HEK293 (cell line): Measurements from ENCODE around the gene PCNA.

Experiments
- CTCF ChIA-PET: fragments of 350-600 bp; formaldehyde crosslinking; extraction: SDS; loops from one replicate; lab custom pipeline; 2021; ENCODE audit warnings: antibody characterized with exemption; lab: Yijun Ruan, JAX
- POLR2A ChIA-PET: fragments of 300-600 bp; formaldehyde crosslinking; extraction: SDS; loops from one replicate; lab custom pipeline; 2020; ENCODE audit warnings: antibody characterized with exemption, inconsistent platforms; lab: Yijun Ruan, JAX
- H3K27ac ChIP-seq: fragments of 200-500 bp; sonication (Bioruptor generic); 2 replicates; pipeline ENCODE4 v1.5.1; 2014; ENCODE audit warnings: low read depth, low read length, control low read depth, inconsistent platforms; ENCODE audit errors: extremely low read depth
- H3K36me3 ChIP-seq, 2 experiments: fragments of 200-500 bp in 1 of 2; sonication (Bioruptor generic) in 1 of 2; 1 replicate in 1 of 2; 2 replicates in 1 of 2; pipeline ENCODE4 v1.5.1; 2014 to 2017; ENCODE audit warnings: inconsistent platforms in 2 of 2, low read length in 2 of 2; ENCODE audit not compliant: control insufficient read depth in 2 of 2, insufficient read depth in 1 of 2
- H3K4me1 ChIP-seq: fragments of 200-500 bp; sonication (Bioruptor generic); 2 replicates; pipeline ENCODE4 v1.5.1; 2014; ENCODE audit warnings: mild to moderate bottlenecking, low read length, inconsistent platforms; ENCODE audit not compliant: control insufficient read depth, insufficient read depth
- H3K4me3 ChIP-seq: 2 replicates; pipeline ENCODE4 v1.5.1; 2011; ENCODE audit warnings: low read depth, mild to moderate bottlenecking, control low read depth, low read length, moderate library complexity
- H3K9me3 ChIP-seq: fragments of 200-500 bp; sonication (Bioruptor generic); 2 replicates; pipeline ENCODE4 v1.5.1; 2014; ENCODE audit warnings: low read depth, low read length, inconsistent platforms; ENCODE audit not compliant: control insufficient read depth, insufficient read depth
- GLI4 ChIP-seq: fragments of 450-650 bp; formaldehyde crosslinking; IDR thresholded peaks from 2 replicates; pipeline ENCODE4 v1.5.1; 2016; ENCODE audit warnings: missing biosample characterization, missing genetic modification characterization
- HOXA7 ChIP-seq: sonication (generic); formaldehyde crosslinking; IDR thresholded peaks from 2 replicates; pipeline ENCODE4 v1.8.1; 2022; ENCODE audit warnings: missing genetic modification reagents, borderline replicate concordance
- HOXC10 ChIP-seq: sonication (generic); formaldehyde crosslinking; IDR thresholded peaks from 2 replicates; pipeline ENCODE4 v1.8.1; 2023; ENCODE audit warnings: mild to moderate bottlenecking, missing genetic modification reagents
- REPIN1 ChIP-seq: fragments of 450-650 bp; formaldehyde crosslinking; IDR thresholded peaks from 2 replicates; pipeline ENCODE4 v1.5.1; 2017; ENCODE audit warnings: missing biosample characterization, missing genetic modification characterization, low read depth
- TRIM28 ChIP-seq: IDR thresholded peaks from 2 replicates; pipeline ENCODE4 v1.6.1; 2011; ENCODE audit warnings: low read length, control low read depth, borderline replicate concordance
- ZFP3 ChIP-seq: fragments of 450-650 bp; formaldehyde crosslinking; IDR thresholded peaks from 2 replicates; pipeline ENCODE4 v1.5.1; 2016; ENCODE audit warnings: low read depth, missing biosample characterization, missing genetic modification characterization
- ZNF114 ChIP-seq: fragments of 450-650 bp; formaldehyde crosslinking; IDR thresholded peaks from 2 replicates; pipeline ENCODE4 v1.5.0; 2017; ENCODE audit warnings: missing biosample characterization, missing genetic modification characterization
- ZNF169 ChIP-seq: fragments of 450-650 bp; formaldehyde crosslinking; IDR thresholded peaks from 2 replicates; pipeline ENCODE4 v1.5.1; 2016; ENCODE audit warnings: missing biosample characterization, missing genetic modification characterization
- ZNF175 ChIP-seq: fragments of 450-650 bp; formaldehyde crosslinking; IDR thresholded peaks from 2 replicates; pipeline ENCODE4 v1.5.1; 2016; ENCODE audit warnings: missing biosample characterization, missing genetic modification characterization
- ZNF292 ChIP-seq: fragments of 450-650 bp; formaldehyde crosslinking; IDR thresholded peaks from 2 replicates; pipeline ENCODE4 v1.5.1; 2016; ENCODE audit warnings: low read depth, missing biosample characterization, missing genetic modification characterization, borderline replicate concordance
- ZNF311 ChIP-seq: fragments of 450-650 bp; formaldehyde crosslinking; IDR thresholded peaks from 2 replicates; pipeline ENCODE4 v1.5.1; 2017; ENCODE audit warnings: missing biosample characterization, missing genetic modification characterization, borderline replicate concordance
- ZNF341 ChIP-seq: fragments of 450-650 bp; formaldehyde crosslinking; IDR thresholded peaks from 2 replicates; pipeline ENCODE4; 2016; ENCODE audit warnings: low read depth, missing biosample characterization, missing genetic modification characterization
- ZNF366 ChIP-seq: fragments of 450-650 bp; formaldehyde crosslinking; conservative IDR thresholded peaks from 2 replicates; pipeline ENCODE4 v1.5.1; 2016; ENCODE audit warnings: missing biosample characterization, missing genetic modification characterization
- ZNF544 ChIP-seq: fragments of 450-650 bp; formaldehyde crosslinking; IDR thresholded peaks from 2 replicates; pipeline ENCODE4 v1.5.0; 2017; ENCODE audit warnings: missing biosample characterization, missing genetic modification characterization
- ZNF585B ChIP-seq: fragments of 450-650 bp; formaldehyde crosslinking; IDR thresholded peaks from 2 replicates; pipeline ENCODE4 v1.5.1; 2016; ENCODE audit warnings: missing biosample characterization, missing genetic modification characterization
- ZNF623 ChIP-seq: fragments of 450-650 bp; formaldehyde crosslinking; IDR thresholded peaks from 2 replicates; pipeline ENCODE4 v1.5.1; 2016; ENCODE audit warnings: missing biosample characterization, missing genetic modification characterization
- TF ChIP-seq, protein P1 (sequence below): fragments of 450-650 bp; formaldehyde crosslinking; IDR thresholded peaks from 2 replicates; pipeline ENCODE4 v1.5.1; 2017; ENCODE audit warnings: missing biosample characterization, missing genetic modification characterization
- TF ChIP-seq, protein P2 (sequence below): fragments of 450-650 bp; formaldehyde crosslinking; IDR thresholded peaks from 2 replicates; pipeline ENCODE4 v1.5.1; 2016; ENCODE audit warnings: missing biosample characterization, missing genetic modification characterization, low read depth
- TF ChIP-seq, protein P3 (sequence below): fragments of 450-650 bp; formaldehyde crosslinking; IDR thresholded peaks from 2 replicates; pipeline ENCODE4 v1.5.1; 2016; ENCODE audit warnings: missing biosample characterization, missing genetic modification characterization
- TF ChIP-seq, protein P4 (sequence below): fragments of 450-650 bp; formaldehyde crosslinking; IDR thresholded peaks from 2 replicates; pipeline ENCODE4; 2016; ENCODE audit warnings: missing biosample characterization, missing genetic modification characterization
- TF ChIP-seq, protein P5 (sequence below): fragments of 450-650 bp; formaldehyde crosslinking; IDR thresholded peaks from 2 replicates; pipeline ENCODE4 v1.5.1; 2016; ENCODE audit warnings: missing biosample characterization, missing genetic modification characterization

PCNA gene

DNA sequence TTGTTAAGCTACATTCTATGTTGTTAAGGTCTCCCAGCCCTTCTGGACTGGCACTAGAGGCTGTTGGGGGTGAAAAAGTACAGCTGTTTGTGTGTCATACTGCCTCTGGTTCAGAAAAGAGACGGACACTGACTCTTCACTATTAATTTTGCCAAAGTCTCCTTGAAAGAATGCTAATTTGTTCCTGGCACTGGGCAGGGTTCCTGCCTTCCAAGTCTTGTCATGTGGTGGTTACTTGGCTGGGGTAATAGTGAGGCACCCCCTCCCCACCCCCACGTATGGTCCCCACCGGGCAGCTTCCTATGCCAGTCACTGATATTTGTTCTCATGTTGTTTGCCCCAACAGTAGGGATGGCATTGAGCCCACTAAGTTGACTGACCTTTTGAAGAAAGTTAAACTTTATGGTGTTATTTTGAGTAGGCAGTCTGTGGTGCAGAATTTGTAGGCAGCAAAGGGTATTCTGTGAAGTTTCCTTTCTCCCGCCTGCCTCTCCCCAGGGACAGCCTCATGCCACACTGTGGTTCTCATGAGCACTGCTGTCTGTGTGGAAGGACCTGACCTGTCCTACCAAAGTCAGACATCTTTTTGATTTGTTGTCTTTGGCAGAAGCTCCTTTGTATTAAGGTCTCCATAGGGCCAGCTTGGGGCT is 15.7 kb upstream of the PCNA start:
- H3K4me1 ChIP-seq, result peaks cover 10% of the 10 kb centered on the region
- ChIA-PET CTCF (interaction anchor here (1.3 kb wide), 1 partner anchor 9 kb away, joined by 4 read pairs; no protein-coding TSS in a partner anchor), POLR2A (interaction anchor here (1.3 kb wide), 1 partner anchor 16 kb away, joined by 5 read pairs; the partner anchor contains the start of gene PCNA)
- peaks cover 0 to 7% of the 10 kb centered on the region in 2 experiments; a peak in 1 of 3 replicates for H3K36me3 ChIP-seq
- H3K9me3 ChIP-seq, result no peaks in the 10 kb centered on the region
- H3K4me3 ChIP-seq, result no peak overlapping the region
- no peak overlapping the region for H3K27ac ChIP-seq
- TF ChIP-seq ZNF175 (tag by site-specific recombination) (no peak), ZNF341 (0 out of 2 replicates have a peak, but pooled peaks have one; percentile 18)

DNA sequence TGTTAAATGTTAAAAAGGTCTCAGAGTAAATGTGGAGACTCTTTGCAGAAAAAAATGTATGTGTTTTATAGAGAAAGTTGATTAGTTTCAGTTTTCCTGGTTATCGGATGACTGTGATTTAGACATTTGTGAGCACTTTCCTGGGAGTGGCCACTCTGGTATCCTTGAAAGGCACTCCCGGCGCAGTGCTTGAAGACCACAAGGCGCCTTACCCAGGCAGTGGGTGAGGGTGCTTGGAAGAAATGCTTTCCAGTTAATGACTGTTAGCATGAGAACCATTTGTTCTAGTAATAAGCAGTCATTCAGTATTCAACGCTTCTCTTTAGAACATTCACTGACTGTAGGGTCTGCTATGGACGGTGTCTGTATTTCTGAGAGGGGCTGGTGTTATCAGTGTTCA is 14.2 kb upstream of the PCNA start:
- Histone ChIP-seq H3K9me3 (no peaks in the 10 kb centered on the region), H3K36me3 (peaks cover 0 to 14% of the 10 kb centered on the region in 2 experiments; a peak in 1 of 3 replicates), H3K4me3 (no peak overlapping the region), H3K27ac (no peak overlapping the region), H3K4me1 (peaks cover 6% of the 10 kb centered on the region; the same call in 1 of the 2 replicates)
- ChIA-PET POLR2A (no interaction called here), CTCF (interaction anchor here (0.6 to 1.6 kb wide), 4 partner anchors 8 to 372 kb away, joined by 3 to 6 read pairs (median 4); no protein-coding TSS in a partner anchor)
- no peak for TF ChIP-seq ZNF311 (tag by site-specific recombination)
- TF ChIP-seq HOXA7 (CRISPR knock-in tag), result no peak

DNA sequence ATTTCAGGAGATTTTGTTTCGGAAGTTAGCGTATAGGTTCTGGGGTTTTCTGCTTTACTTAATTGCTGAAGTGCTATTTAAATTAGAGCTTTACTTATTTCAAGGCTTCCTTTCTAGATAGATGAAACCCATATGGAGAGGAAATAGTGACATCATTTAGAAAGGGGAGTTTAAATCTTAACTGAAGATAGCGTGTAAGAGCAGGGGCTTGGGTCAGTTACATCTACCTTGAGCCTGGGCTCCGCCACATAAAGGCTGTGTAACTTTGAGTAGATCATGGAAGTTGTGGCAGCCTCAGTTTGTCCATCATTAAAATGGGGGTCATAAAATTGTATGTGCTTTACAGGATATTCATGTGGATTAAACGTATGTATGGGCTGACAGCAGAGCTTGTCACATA is 11.7 kb upstream of the PCNA start:
- ChIA-PET POLR2A (no interaction called here), CTCF (interaction anchor here (0.6 to 1.2 kb wide), 3 partner anchors 18 to 61 kb away, joined by 4 to 5 read pairs (median 4); no protein-coding TSS in a partner anchor)
- H3K9me3 ChIP-seq, result no peaks in the 10 kb centered on the region
- peaks cover 0 to 10% of the 10 kb centered on the region in 2 experiments; a peak in 1 of 3 replicates for H3K36me3 ChIP-seq
- H3K4me1 ChIP-seq, result peaks cover 9% of the 10 kb centered on the region
- H3K4me3 ChIP-seq, result no peak overlapping the region
- TF ChIP-seq, protein P1, sequence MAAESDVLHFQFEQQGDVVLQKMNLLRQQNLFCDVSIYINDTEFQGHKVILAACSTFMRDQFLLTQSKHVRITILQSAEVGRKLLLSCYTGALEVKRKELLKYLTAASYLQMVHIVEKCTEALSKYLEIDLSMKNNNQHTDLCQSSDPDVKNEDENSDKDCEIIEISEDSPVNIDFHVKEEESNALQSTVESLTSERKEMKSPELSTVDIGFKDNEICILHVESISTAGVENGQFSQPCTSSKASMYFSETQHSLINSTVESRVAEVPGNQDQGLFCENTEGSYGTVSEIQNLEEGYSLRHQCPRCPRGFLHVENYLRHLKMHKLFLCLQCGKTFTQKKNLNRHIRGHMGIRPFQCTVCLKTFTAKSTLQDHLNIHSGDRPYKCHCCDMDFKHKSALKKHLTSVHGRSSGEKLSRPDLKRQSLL, result peak; percentile 40; the same call in 1 of the 2 replicates
- TF ChIP-seq ZNF623 (tag by site-specific recombination) (no peak), ZNF544 (tag by site-specific recombination) (no peak), ZNF169 (no peak), REPIN1 (tag by site-specific recombination) (no peak), ZNF114 (no peak), ZFP3 (no peak), ZNF366 (no peak), GLI4 (tag by site-specific recombination) (no peak), TRIM28 (no peak), ZNF292 (tag by site-specific recombination) (no peak), HOXC10 (CRISPR knock-in tag) (no peak), ZNF585B (tag by site-specific recombination) (no peak)
- TF ChIP-seq, protein P2, sequence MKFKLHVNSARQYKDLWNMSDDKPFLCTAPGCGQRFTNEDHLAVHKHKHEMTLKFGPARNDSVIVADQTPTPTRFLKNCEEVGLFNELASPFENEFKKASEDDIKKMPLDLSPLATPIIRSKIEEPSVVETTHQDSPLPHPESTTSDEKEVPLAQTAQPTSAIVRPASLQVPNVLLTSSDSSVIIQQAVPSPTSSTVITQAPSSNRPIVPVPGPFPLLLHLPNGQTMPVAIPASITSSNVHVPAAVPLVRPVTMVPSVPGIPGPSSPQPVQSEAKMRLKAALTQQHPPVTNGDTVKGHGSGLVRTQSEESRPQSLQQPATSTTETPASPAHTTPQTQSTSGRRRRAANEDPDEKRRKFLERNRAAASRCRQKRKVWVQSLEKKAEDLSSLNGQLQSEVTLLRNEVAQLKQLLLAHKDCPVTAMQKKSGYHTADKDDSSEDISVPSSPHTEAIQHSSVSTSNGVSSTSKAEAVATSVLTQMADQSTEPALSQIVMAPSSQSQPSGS (tag by site-specific recombination), result peak; percentile 63
- TF ChIP-seq, protein P3, sequence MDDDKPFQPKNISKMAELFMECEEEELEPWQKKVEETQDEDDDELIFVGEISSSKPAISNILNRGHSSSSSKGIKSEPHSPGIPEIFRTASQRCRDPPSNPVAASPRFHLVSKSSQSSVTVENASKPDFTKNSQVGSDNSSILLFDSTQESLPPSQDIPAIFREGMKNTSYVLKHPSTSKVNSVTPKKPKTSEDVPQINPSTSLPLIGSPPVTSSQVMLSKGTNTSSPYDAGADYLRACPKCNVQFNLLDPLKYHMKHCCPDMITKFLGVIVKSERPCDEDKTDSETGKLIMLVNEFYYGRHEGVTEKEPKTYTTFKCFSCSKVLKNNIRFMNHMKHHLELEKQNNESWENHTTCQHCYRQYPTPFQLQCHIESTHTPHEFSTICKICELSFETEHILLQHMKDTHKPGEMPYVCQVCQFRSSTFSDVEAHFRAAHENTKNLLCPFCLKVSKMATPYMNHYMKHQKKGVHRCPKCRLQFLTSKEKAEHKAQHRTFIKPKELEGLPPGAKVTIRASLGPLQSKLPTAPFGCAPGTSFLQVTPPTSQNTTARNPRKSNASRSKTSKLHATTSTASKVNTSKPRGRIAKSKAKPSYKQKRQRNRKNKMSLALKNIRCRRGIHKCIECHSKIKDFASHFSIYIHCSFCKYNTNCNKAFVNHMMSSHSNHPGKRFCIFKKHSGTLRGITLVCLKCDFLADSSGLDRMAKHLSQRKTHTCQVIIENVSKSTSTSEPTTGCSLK (tag by site-specific recombination), result no peak
- TF ChIP-seq, protein P4, sequence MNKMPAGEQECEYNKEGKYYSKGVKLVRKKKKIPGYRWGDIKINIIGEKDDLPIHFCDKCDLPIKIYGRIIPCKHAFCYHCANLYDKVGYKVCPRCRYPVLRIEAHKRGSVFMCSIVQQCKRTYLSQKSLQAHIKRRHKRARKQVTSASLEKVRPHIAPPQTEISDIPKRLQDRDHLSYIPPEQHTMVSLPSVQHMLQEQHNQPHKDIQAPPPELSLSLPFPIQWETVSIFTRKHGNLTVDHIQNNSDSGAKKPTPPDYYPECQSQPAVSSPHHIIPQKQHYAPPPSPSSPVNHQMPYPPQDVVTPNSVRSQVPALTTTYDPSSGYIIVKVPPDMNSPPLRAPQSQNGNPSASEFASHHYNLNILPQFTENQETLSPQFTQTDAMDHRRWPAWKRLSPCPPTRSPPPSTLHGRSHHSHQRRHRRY (tag by site-specific recombination), result no peak
- TF ChIP-seq, protein P5, sequence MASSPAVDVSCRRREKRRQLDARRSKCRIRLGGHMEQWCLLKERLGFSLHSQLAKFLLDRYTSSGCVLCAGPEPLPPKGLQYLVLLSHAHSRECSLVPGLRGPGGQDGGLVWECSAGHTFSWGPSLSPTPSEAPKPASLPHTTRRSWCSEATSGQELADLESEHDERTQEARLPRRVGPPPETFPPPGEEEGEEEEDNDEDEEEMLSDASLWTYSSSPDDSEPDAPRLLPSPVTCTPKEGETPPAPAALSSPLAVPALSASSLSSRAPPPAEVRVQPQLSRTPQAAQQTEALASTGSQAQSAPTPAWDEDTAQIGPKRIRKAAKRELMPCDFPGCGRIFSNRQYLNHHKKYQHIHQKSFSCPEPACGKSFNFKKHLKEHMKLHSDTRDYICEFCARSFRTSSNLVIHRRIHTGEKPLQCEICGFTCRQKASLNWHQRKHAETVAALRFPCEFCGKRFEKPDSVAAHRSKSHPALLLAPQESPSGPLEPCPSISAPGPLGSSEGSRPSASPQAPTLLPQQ (tag by site-specific recombination), result no peak
- no peak overlapping the region for H3K27ac ChIP-seq
